ENCODE data around the gene ZDHHC4.

The ZDHHC4 gene

GRCh38 chr7:6606866-6607583 lies 29.8 kb downstream of the ZDHHC4 start:
- DNase-seq (ENCODE audit: low read depth, low spot score): no peak

DNA sequence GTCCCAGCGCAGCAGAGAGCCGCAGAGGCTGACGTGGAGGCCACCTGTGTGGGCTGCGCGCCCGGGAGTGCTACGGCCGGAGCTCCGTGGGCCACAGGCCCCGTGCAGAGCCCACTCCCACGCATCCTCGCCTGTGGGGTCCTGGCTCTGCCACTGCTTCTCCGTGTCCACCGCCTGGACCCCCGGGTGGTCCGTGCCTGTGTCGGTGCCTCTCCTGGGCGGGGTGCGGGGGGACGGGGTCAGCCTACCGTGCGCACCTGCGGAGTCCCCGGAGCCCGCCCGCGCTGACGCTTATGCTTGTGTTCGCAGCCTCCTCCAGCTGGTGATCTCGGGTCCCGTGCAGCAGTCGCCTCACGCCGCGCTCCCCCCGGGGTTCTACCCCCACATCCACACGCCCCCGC lies 30.4 kb downstream of the ZDHHC4 start:
- no peak for DNase-seq (ENCODE audit: low read depth, low spot score)

GRCh38 chr7:6608081-6608480 lies 30.8 kb downstream of the ZDHHC4 start:
- DNase-seq (ENCODE audit: low read depth, low spot score): no peak

GRCh38 chr7:6608794-6609193 lies 31.5 kb downstream of the ZDHHC4 start:
- DNase-seq (ENCODE audit: low read depth, low spot score): no peak

GRCh38 chr7:6612819-6613218 lies 35.6 kb downstream of the ZDHHC4 start:
- no peak for DNase-seq (ENCODE audit: low read depth, low spot score)

- no peak for DNase-seq (ENCODE audit: low read depth, low spot score)
Observed at GRCh38 chr7:6613706-6614105, 36.5 kb downstream of the ZDHHC4 start.

GRCh38 chr7:6614953-6615722 lies 37.9 kb downstream of the ZDHHC4 start, which contains the start of gene ZNF853:
Gene ZNF853 (plus strand): TSS chr7:6615610. CDS start chr7:6616175, 565 bp downstream.
- DNase-seq (ENCODE audit: low read depth, low spot score): no peak

- no peak for DNase-seq (ENCODE audit: low read depth, low spot score)
Observed at GRCh38 chr7:6615723-6616555, 38.7 kb downstream of the ZDHHC4 start.

DNA sequence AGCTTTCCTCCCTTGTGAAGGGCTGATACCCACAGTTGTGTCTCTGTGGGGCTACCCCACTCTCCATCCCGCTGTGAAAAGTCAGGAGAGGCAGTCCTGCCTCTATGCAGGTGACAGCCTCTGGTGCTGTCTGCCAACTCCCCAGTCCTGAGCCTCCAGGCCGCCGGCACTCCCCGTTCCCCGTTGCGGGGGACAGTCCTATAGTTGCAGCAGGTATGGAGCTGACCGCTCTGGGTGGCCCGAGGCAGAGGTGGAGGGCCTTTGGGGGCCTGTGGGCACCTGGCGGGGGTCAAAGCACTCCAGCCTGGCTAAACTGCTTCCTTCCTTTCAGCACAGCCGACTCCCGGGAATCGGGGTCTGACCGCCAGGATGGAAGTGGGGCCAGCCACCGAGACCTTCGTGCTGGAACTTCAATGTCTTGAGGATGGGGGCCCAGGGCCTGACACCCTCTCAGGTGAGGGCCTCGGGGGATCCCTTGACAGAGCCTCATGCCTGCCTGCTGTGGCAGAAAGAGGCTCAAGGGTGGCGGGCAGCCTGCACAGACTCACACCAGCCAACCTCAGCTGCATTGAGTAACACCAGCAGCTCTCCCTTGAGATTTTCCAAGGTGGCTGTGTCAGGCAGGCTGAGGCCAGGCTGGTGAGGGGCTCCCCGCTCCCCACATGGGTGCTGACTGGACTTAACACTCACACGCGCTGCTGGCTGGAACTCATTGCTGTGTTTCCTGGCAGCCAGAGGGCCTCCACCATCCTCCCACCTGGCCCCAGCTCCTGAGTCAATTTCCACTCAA lies 39.8 kb downstream of the ZDHHC4 start:
- DNase-seq (ENCODE audit: low read depth, low spot score): no peak

- no peak for DNase-seq (ENCODE audit: low read depth, low spot score)
Observed at GRCh38 chr7:6618621-6619020, 41.4 kb downstream of the ZDHHC4 start.

- DNase-seq (ENCODE audit: low read depth, low spot score): no peak
Observed at GRCh38 chr7:6619961-6620360, 42.7 kb downstream of the ZDHHC4 start.

GRCh38 chr7:6621195-6622133 lies 44.2 kb downstream of the ZDHHC4 start:
- no peak for DNase-seq (ENCODE audit: low read depth, low spot score)

- DNase-seq (ENCODE audit: low read depth, low spot score): no peak
Observed at GRCh38 chr7:6622134-6622710, 45.0 kb downstream of the ZDHHC4 start.

DNA sequence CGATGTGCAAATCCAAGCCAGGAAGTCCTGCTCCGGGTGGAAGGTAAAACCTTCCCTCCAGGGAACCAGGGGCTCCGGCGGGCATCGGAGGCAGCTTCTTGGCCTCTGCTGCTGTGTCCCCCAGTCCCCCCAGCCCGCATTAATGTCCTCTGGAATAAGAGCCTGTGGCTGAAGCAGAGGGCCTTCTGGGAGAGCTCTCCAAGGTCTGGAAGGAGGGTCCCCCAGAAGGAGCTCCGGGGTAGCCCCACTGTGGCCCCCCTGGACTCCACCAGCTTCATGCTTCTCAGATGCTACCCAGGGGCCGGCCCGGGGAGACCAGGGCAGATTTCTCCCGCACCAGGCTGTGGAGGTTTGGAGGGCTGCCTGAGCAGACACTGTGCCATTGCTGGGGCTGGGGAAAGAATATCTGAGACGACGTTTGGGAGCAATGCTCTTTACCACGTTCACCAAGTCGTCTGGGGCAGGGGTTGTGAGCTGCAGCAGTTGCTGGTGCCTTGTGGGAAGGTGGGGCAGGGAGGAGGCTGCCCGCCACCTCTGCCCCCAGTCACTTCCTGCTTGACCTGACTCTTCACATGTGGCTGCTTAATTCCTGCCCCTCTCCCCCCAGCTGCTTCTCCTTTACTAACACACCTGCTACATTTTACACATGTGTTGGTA lies 46.5 kb downstream of the ZDHHC4 start:
- no peak for DNase-seq (ENCODE audit: low read depth, low spot score)

DNA sequence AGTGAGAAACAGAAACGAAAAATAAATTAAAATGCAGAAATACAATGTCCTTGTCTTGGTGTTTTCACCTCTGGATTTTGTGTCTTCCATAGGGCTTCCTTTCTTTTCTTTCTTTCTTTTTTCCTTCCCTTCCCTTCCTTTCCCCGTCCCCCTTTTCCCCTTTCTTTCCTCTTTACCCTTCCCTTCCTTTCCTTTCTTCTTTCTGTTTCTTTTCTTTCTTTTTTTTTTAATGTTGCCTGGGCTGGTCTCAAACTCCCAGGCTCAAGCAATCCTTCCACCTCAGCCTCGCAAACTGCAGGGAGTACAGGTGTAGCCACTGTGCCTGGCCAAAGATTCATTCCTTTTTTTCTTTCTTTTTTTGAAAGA lies 47.0 kb downstream of the ZDHHC4 start:
- no peak for DNase-seq (ENCODE audit: low read depth, low spot score)

DNA sequence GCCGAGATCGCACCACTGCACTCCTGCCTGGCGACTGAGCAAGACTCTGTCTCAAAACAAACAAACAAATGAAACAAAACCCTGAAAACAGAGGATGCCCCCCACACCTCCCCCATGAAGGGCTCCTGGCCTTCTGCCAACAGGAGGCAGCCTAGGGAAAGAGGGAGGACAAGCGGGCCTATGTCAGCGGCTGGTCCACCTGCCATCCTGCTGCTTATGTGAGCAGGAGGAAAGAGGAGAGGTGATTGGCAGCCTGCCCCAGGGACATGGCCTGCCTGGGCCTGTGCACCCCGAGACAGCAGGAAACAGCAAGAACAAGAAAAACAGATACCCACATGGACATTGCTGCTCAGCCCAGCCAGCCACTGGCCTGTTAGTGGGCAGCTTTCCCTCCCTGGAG lies 50.8 kb downstream of the ZDHHC4 start:
- DNase-seq (ENCODE audit: low read depth, low spot score): no peak

GRCh38 chr7:6630007-6630849 lies 53.0 kb downstream of the ZDHHC4 start:
- no peak for DNase-seq (ENCODE audit: low read depth, low spot score)

DNA sequence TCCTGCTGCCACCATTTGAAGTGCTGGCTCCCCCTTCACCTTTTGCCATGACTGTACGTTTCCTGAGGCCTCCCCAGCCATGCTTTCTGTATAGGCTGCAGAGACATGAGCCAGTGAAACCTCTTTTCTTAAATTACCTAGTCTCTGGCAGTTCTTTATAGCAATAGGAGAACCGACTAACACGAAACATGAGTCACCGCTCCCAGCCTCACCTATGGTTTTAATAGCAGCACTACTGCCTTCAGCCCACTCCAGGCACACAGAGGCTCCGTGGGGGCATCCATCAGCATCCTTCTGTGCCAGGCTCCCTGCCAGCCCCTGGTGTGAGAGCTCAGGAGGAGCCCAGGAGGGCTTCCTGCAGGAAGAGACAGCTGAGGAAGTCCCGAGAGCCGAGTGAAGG lies 54.4 kb downstream of the ZDHHC4 start:
- DNase-seq (ENCODE audit: low read depth, low spot score): no peak

DNA sequence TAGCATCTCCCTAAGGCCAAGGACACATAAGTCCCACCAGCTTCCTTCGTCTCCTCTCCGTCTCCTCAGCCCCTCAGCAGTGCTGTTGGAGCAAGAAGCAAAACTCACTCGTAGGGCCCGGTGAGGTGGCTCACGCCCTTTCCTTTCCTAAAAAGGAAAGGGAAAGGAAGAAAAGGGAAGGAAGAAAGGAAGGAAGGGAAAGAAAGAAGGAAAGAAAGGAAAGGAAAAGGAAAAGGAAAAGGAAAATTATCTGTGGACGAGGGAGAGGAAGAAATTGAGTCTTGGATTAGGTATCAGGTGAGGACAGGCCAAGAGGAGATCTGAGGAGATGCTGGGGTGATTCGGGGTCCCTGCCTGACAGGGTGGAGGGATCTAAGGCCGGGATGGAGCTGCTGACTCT lies 56.8 kb downstream of the ZDHHC4 start:
- no peak for DNase-seq (ENCODE audit: low read depth, low spot score)
